ENCODE results near the gene CXCL12. TPM values are rescaled to one million over a fixed set of nuclear protein-coding genes. Genes with fewer than 3 reads are reported as not detected.
A peak's percentile ranks its signal among the peaks of the same experiment; 100 is the strongest.

The CXCL12 gene
- total and polyA plus RNA-seq, 2 of the 13 experiments (the other 11 are each of a cell fraction or from before 2014, with no cell fraction given): not detected

- TF ChIP-seq, protein P1, sequence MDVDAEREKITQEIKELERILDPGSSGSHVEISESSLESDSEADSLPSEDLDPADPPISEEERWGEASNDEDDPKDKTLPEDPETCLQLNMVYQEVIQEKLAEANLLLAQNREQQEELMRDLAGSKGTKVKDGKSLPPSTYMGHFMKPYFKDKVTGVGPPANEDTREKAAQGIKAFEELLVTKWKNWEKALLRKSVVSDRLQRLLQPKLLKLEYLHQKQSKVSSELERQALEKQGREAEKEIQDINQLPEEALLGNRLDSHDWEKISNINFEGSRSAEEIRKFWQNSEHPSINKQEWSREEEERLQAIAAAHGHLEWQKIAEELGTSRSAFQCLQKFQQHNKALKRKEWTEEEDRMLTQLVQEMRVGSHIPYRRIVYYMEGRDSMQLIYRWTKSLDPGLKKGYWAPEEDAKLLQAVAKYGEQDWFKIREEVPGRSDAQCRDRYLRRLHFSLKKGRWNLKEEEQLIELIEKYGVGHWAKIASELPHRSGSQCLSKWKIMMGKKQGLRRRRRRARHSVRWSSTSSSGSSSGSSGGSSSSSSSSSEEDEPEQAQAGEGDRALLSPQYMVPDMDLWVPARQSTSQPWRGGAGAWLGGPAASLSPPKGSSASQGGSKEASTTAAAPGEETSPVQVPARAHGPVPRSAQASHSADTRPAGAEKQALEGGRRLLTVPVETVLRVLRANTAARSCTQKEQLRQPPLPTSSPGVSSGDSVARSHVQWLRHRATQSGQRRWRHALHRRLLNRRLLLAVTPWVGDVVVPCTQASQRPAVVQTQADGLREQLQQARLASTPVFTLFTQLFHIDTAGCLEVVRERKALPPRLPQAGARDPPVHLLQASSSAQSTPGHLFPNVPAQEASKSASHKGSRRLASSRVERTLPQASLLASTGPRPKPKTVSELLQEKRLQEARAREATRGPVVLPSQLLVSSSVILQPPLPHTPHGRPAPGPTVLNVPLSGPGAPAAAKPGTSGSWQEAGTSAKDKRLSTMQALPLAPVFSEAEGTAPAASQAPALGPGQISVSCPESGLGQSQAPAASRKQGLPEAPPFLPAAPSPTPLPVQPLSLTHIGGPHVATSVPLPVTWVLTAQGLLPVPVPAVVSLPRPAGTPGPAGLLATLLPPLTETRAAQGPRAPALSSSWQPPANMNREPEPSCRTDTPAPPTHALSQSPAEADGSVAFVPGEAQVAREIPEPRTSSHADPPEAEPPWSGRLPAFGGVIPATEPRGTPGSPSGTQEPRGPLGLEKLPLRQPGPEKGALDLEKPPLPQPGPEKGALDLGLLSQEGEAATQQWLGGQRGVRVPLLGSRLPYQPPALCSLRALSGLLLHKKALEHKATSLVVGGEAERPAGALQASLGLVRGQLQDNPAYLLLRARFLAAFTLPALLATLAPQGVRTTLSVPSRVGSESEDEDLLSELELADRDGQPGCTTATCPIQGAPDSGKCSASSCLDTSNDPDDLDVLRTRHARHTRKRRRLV (CRISPR knock-in tag; IDR thresholded peaks at IDR 0.05): no peak
- no peak for TF ChIP-seq MAFG (CRISPR knock-in tag; IDR thresholded peaks at IDR 0.05)
Observed at GRCh38 chr10:44344727-44345126, 40.2 kb downstream of the CXCL12 start (continued).

DNA sequence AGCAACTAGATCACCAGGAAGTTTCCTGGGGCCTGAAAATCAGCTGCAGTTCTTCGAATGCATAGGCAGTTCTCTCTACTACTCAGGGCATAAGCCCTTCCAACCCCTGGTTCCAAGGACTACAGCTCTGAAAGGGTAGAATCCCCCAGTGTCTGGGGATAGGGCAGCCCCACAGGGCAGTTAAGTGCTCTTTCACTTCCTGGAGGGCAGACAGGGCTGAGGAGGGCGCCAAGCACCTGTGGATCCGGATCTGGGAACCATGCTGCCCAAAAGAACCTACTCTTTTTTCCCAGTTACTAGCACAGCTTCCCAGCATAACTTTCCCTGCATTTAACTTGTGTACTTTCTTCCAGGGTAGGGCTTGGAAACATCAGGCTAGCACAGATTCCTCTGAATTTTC is 41.1 kb downstream of the CXCL12 start:
- 13% methylated on average over 2 of the region's 3 CpGs for WGBS (ENCODE audit: low lambda C conversion rate)
- Histone ChIP-seq H3K27ac (ENCODE audit: extremely low read length, insufficient read depth, low read length) (no peak overlapping the region), H3K27me3 (ENCODE audit: control insufficient read depth in 1 of 2, insufficient read depth in 2 of 2, low read length in 2 of 2) (peaks cover 0 to 14% of the 10 kb centered on the region in 2 experiments; a peak in 2 of 5 replicates), H3K79me2 (ENCODE audit: insufficient read depth, low read length) (no peaks in the 10 kb centered on the region), H3K4me3 (replicated peaks in 1 of 3; ENCODE audit: insufficient read depth in 1 of 3, low read depth in 2 of 3, low read length in 3 of 3) (no peak overlapping the region), H2AFZ (ENCODE audit: low read length) (peak overlapping the region; percentile 15), H3K36me3 (replicated peaks in 1 of 2; ENCODE audit: control insufficient read depth in 1 of 2, insufficient read depth in 2 of 2, low read length in 2 of 2) (no peaks in the 10 kb centered on the region), H3K4me2 (ENCODE audit: low read depth, low read length) (no peak overlapping the region), H3K9me3 (ENCODE audit: low read length) (no peaks in the 10 kb centered on the region), H3K9ac (ENCODE audit: insufficient read depth, low read depth, low read length) (no peak overlapping the region), H3K4me1 (ENCODE audit: insufficient read depth, low read length) (no peaks in the 10 kb centered on the region), H4K20me1 (ENCODE audit: insufficient read depth, low read length) (no peaks in the 10 kb centered on the region)
- POLR2A ChIA-PET: no interaction called here
- intact Hi-C loops (cut with micrococcal nuclease; ENCODE audit: unreplicated experiment) (no loop called here), in situ Hi-C loops (cut with HindIII; ENCODE audit: extremely low pct_ligation_motif_present, low pct_unique_long_range_greater_than_20kb) (no loop called here)
- TF ChIP-seq, protein P2, sequence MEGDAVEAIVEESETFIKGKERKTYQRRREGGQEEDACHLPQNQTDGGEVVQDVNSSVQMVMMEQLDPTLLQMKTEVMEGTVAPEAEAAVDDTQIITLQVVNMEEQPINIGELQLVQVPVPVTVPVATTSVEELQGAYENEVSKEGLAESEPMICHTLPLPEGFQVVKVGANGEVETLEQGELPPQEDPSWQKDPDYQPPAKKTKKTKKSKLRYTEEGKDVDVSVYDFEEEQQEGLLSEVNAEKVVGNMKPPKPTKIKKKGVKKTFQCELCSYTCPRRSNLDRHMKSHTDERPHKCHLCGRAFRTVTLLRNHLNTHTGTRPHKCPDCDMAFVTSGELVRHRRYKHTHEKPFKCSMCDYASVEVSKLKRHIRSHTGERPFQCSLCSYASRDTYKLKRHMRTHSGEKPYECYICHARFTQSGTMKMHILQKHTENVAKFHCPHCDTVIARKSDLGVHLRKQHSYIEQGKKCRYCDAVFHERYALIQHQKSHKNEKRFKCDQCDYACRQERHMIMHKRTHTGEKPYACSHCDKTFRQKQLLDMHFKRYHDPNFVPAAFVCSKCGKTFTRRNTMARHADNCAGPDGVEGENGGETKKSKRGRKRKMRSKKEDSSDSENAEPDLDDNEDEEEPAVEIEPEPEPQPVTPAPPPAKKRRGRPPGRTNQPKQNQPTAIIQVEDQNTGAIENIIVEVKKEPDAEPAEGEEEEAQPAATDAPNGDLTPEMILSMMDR (CRISPR knock-in tag; IDR thresholded peaks at IDR 0.05): 0 out of 2 replicates have a peak, but pooled peaks have one; percentile 9
- no peak for TF ChIP-seq ZBTB39 (CRISPR knock-in tag; IDR thresholded peaks at IDR 0.05)
- no peak for ATAC-seq
- DNase-seq (ENCODE audit: low spot score): no peak
- FAIRE-seq: no peak
- BruUV-seq (replicated peaks): no TSS peak
- CTCF ChIA-PET (ENCODE audit: low intra/inter-chr PET ratio, low total read pairs): no interaction called here

Data from HepG2 (cell line).